A673 (cell line): Measurements from ENCODE around the gene SPSB3.

Experiments
- EZH2 ChIP-seq: fragments of 200-600 bp; sonication (generic); IDR thresholded peaks from 2 replicates; pipeline ENCODE4 v1.6.1; 2017; ENCODE audit warnings: borderline replicate concordance, low read depth, mild to moderate bottlenecking, mixed read lengths, antibody characterized with exemption, low read length; ENCODE audit not compliant: poor library complexity, severe bottlenecking
- TF ChIP-seq, protein P1 (sequence below): fragments of 300-800, 200-600 bp; sonication (generic); conservative IDR thresholded peaks from 2 replicates; pipeline ENCODE4 v1.5.1; 2017; ENCODE audit warnings: low read depth, mild to moderate bottlenecking, antibody characterized with exemption, low read length, moderate library complexity, mixed read lengths

- TF ChIP-seq, protein P1, sequence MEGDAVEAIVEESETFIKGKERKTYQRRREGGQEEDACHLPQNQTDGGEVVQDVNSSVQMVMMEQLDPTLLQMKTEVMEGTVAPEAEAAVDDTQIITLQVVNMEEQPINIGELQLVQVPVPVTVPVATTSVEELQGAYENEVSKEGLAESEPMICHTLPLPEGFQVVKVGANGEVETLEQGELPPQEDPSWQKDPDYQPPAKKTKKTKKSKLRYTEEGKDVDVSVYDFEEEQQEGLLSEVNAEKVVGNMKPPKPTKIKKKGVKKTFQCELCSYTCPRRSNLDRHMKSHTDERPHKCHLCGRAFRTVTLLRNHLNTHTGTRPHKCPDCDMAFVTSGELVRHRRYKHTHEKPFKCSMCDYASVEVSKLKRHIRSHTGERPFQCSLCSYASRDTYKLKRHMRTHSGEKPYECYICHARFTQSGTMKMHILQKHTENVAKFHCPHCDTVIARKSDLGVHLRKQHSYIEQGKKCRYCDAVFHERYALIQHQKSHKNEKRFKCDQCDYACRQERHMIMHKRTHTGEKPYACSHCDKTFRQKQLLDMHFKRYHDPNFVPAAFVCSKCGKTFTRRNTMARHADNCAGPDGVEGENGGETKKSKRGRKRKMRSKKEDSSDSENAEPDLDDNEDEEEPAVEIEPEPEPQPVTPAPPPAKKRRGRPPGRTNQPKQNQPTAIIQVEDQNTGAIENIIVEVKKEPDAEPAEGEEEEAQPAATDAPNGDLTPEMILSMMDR, result no peak
- TF ChIP-seq EZH2, result no peak
Observed at GRCh38 chr16:1749152-1750117, 32.9 kb downstream of the SPSB3 start.
